Esophagus muscularis mucosa (tissue), 3 donors: ENCODE data around the gene FLII.

Source experiments
- CTCF ChIP-seq, 3 experiments: fragments of 200-600 bp in 2 of 3; fragments of 450-650 bp in 1 of 3; sonication (generic) in 2 of 3; IDR thresholded peaks; one replicate each; pipeline ENCODE4 v1.5.1; 2017 to 2019; ENCODE audit warnings: antibody characterized with exemption in 3 of 3, mild to moderate bottlenecking in 2 of 3, moderate library complexity in 1 of 3
- EP300 ChIP-seq: sonication (generic); formaldehyde crosslinking; IDR thresholded peaks from one replicate; pipeline ENCODE4 v1.6.1; 2017; ENCODE audit warnings: antibody characterized with exemption

- TF ChIP-seq EP300 (no peak), CTCF (IDR thresholded peaks at IDR 0.05) (no peak)
Measured at GRCh38 chr17:18201108-18201507, 57.4 kb downstream of the FLII start.
